ENCODE measurements around the gene CD3D. TPM values are rescaled to one million over a fixed set of nuclear protein-coding genes. Genes with fewer than 3 reads are reported as not detected.

Gene CD3D
- not detected for total RNA-seq

DNA sequence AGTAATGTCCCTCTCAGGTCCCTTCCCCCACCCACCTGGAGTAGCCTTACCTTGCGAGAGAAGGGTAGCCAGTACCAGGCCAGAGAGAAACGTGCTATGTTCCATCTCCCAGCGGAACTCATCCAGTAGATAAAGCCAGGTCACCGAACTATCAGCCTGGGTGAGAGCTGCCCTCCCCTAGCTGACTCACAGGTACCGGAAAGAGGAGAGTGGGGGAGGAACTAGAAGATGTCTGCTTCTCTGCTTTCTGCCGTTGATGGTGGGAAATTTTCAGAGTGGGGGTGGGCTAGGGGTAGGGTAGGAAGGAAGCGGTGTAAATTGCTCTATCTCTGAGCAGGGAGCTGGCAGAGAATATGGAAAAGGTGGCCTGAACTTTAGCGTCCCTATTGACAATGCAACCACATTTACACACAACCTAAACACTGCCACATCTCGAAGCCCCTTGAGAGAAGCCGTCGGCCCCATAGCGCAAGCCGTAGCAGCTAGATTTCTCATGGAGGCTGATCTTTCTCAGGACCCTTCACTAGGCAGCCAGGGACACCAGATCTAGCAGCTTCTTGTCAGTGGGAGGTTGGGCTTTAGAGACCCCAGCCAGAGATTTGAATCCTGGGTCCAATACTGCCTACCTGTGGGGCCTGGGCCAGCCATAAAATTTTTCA lies at the start of gene CD3D:
Gene CD3D, minus strand, starts transcription at position 203 of the 659 bp plus-strand sequence. Its CDS starts 98 bp downstream, at position 105.
- FAIRE-seq (no peak), DNase-seq (ENCODE audit: low spot score in 2 of 2) (no peak)

DNA sequence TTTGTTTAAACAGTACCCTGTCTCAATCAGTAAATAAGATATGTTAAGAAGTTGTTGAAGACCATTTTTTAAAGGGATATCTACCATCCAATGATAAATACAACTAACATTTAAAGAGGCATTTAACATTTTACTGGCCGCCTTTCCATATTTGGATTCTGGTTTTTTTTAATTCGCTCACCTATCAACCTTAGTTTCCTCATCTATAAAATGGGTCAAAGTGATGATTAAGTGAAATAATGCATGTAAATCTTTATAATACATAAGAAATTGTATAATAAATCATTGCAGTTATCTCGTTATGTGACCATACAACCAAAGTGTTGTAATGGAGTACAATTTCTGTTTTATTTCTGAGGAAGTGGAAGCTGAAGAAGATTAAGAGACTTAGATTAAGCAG lies 41.2 kb upstream of the CD3D start:
- FAIRE-seq (no peak), DNase-seq (ENCODE audit: low spot score in 2 of 2) (no peak)

DNA sequence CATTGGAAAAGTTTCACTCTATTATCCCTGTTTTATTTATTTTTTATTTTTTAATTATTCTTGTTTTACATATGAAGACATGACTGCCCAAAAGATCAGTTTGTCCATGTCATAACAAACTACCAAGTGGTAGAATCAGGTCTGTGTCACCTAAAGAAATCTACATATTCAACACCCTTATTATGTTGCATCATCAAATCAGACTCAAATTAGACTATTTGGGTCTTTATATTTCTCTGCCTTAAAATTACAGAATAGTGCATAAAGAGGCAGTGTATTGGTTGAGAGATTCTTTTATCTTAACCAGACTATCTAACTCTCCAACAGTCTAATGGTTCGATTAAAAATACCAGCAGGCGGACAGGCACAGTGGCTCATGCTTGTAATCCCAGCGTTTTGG lies 40.4 kb upstream of the CD3D start:
- FAIRE-seq (no peak), DNase-seq (ENCODE audit: low spot score in 2 of 2) (no peak)

DNA sequence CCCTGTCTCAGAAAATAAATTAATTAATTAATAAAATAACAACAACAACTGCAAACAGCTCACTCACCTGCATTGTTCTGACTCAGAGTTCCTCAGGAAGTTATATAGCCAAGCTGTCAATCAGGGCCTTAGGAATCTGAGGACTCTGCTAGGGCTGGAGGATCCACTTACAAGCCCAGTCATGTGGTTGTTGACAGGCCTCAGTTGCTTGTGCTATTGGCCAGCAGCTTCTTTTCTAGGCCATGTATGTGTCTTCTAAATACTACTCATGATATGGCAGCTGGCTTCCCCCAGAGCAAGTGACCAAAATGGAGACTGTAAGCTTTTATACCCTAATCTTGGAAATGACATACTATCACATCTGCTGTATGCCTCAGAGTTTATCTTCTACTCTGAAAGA lies 38.1 kb upstream of the CD3D start:
- no peak for FAIRE-seq
- no peak for DNase-seq (ENCODE audit: low spot score in 2 of 2)

DNA sequence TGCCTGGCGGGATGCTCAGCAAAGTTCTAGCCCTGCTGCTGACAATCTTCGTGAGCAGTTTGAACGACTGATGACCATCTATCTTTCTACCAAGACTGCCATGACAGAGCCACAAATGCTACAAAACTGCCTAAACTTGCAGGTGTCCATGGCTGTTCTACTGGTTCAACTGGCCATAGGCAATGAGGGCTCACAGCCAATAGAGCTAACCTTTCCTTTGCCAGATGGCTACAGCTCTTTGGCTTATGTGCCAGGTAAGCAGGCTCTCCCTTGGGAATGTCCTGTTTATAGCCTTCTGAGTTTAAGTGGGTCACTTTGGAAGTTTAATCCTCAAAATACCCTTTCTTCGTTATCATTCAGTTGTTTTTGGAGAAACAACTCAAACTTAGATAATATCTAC lies 37.0 kb upstream of the CD3D start:
- no peak for DNase-seq (ENCODE audit: low spot score in 2 of 2)
- FAIRE-seq: no peak

DNA sequence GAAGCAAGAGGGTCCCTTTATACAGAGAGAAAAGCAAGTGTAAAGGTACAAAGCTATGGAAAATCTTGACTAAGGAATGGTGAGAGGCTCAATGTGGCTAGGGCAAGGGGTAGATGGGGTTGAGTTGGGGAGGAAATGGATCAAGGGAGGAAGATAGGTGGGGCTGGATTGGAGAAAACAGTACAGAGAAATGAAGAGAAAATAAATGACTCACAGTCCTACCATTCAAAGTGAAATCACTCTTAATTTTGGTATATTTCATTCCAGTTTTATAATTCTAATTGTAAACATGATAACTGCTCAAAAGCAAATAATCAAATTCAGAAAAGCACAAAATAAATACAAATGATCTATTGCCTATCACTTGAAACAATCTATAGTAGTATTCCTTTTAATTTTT lies 33.5 kb upstream of the CD3D start:
- FAIRE-seq: no peak
- no peak for DNase-seq (ENCODE audit: low spot score in 2 of 2)

DNA sequence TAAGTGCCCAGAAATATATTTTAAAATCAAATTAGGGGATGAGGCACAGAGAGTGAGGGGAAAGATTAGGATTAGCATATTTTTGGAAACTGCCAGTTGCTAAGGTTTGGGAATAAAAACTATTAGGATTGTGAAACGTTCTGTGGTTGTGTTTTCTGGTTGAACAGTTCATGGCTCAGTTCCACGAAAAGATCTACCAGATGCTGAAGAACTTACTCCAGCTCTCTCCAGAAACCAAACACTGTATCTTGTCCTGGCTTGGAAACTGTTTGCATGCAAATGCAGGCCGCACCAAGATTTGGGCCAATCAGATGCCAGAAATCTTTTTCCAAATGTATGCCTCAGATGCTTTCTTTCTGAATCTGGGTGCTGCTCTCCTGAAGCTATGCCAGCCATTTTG lies 32.2 kb upstream of the CD3D start:
- DNase-seq (ENCODE audit: low spot score in 2 of 2): no peak
- FAIRE-seq: no peak

DNA sequence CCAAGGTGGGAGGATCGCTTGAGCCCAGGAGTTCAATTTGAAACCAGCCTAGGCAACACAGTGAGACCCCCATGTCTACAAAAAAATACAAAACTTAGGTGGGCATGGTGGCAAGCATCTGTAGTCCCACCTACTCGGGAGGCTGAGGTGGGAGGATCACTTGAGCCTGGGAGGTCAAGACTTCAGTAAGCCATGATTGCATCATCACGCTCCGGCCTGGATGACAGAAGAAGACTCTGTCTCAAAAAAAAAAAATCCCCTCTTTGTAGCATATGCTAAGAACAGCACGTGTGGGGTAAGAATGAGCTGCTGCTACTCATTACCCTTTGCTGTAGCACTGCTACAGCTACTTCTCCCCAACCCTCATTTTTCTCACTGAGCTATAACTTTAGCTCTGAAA lies 31.4 kb upstream of the CD3D start:
- FAIRE-seq (no peak), DNase-seq (ENCODE audit: low spot score in 2 of 2) (no peak)

DNA sequence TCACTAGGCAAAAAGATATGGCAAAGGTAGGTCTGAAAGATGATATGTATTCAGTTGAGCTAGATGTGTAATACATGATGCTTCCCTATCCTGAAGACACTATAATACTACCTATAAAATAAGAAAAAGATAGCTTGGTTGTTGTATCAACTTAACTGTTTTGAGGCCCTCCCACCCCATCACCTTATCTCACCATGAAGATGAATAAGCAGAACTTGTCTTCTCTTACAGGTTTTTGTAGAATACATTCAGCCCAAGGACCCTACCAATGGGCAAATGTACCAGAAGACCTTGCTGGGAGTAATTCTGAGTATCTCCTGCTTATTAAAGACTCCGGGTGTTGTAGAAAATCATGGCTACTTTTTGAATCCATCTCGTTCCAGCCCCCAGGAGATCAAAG lies 30.8 kb upstream of the CD3D start:
- DNase-seq (ENCODE audit: low spot score in 2 of 2) (no peak), FAIRE-seq (no peak)

DNA sequence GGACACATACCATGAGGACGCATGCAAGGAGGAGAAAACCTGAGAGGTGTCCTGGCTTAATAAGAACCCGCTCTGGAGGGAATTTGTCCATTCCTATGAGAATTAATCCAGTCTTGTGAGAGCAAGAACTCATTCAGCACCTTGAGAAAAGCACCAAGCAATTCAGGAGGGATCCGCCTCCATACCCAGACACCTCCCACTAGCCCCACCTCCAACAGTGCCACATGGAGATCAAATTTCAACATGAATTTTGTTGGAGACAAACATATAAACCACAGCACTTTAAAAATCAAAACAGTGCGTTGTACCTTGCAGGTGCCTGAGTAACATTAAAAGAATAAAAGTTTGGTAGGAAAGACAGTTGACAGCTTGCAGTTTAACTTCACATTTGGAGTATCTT lies 28.3 kb upstream of the CD3D start:
- DNase-seq (ENCODE audit: low spot score in 2 of 2) (no peak), FAIRE-seq (no peak)

DNA sequence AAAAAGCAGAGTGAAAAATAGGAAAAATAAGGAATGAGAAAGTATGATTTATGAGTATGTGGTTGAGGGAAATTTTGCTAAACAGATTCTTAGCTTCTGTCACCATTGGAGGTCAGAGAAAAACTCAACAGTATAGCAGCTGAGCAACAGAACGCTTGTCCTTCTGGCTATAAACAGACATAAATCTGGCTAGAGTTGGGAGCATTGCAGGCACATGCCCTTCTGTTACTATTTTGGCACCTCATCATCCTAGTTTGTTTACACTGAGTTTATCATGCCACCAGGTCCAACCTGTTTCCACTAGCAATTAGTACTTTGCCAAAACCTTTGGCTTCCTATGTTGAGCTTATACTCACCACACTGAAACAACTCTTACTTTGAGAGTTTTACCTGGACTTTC lies 23.8 kb upstream of the CD3D start:
- FAIRE-seq: no peak

DNA sequence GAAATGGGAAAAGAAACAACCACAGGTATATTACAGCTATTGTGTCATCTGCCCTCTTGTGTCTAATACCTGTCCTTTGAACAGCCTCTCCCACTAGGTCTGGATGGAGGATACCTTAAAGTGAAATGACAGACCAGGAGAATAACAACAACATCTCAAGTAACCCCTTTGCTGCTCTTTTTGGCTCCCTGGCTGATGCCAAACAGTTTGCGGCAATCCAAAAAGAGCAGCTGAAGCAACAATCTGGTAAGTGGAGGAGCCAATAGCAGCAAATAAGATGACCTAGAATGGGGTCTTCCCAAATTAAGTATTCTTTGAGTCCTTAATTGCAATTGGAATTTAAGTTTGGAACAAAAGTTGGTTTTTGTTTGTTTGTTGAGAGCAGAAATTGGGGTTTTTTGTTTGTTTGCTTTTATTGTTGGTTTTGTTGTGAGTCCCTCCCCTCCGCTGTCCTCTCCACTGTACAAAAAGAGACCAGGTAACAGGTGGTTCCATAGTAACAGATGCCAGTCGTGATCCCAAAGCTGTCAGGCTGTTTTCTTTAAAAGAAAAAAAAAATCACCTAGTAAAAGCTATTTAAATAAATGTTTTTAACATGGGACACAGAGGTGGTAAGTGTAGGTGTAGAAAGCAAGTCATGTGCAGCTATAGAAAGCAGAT lies 22.6 kb upstream of the CD3D start:
- no peak for DNase-seq (ENCODE audit: low spot score in 2 of 2)
- FAIRE-seq: no peak

More for the DNA sequence above, 23.8 kb upstream of the CD3D start:
- DNase-seq (ENCODE audit: low spot score in 2 of 2): no peak

DNA sequence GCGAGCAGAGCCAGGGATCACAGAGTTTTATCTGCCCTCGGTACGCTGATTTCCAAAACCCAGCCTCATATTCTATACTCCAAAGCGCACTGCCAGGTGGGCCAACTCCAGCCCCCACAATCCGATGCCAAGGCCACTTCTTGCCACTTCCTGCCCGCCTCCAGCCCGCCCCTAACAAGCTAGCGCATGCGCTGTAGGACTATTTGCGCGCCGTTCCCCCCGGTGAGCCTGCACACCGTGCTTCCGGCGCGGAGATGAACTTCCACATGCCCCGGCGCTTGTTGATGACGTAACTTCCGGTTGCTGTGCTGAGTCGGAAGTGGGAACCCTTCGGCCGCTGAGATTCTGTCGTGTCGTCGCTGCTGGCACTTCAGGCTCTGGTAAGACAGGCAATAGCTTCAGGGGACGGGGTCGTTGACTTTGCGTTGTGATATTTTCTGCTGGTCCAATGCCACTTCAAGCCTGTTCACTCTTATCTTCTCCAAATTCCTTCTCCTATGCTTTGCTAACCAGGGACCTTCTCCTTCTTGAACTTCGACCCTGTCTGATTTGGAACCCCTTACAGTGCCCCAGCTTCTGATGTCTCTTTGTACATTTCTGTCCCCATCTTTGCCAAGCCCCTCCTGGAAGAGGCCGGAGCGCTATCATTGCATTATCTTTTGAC lies 16.9 kb upstream of the CD3D start, which contains the start of gene UBE4A:
Gene UBE4A, plus strand, starts transcription at position 306 of the 664 bp plus-strand sequence. CDS start 5,481 bp downstream, outside the sequence.
- DNase-seq (ENCODE audit: low spot score in 2 of 2) (peak; percentile 57 to 77), FAIRE-seq (no peak)

DNA sequence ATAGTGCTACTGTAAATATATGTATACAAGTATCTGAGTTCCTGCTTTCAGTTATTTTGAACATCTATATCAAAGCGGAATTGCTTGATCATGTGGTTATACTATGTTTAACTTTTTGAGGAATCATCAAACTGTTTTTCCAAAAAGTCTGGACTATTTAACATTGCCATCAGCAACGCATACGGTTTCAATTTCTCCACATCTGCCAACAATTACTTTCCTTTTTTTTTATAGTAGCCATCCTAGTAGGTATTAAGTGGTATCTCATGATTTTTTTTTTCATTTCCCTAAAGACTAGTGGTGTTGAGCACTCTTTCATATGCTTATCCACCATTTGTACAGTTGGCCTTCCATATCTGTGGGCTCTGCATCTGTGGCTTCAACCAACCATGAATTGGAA lies 15.6 kb upstream of the CD3D start:
- FAIRE-seq (no peak), DNase-seq (ENCODE audit: low spot score in 2 of 2) (no peak)

DNA sequence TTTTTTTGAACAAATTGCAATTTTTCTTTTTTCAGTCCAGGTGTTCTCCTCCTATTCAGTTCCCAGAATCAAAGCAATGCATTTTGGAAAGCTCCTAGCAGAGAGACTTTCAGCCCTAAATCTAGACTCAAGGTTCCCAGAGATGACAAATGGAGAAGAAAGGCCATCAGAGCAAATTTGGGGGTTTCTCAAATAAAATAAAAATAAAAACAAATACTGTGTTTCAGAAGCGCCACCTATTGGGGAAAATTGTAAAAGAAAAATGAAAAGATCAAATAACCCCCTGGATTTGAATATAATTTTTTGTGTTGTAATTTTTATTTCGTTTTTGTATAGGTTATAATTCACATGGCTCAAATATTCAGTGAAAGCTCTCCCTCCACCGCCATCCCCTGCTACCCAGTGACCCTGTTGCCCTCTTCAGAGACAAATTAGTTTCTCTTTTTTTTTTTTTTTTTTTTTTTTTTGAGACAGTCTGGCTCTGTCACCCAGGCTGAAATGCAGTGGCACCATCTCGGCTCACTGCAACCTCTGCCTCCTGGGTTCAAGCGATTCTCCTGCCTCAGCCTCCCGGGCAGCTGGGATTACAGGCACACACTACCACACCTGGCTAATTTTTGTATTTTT lies 10.7 kb upstream of the CD3D start:
- FAIRE-seq (peak; percentile 57), DNase-seq (ENCODE audit: low spot score in 2 of 2) (no peak)

DNA sequence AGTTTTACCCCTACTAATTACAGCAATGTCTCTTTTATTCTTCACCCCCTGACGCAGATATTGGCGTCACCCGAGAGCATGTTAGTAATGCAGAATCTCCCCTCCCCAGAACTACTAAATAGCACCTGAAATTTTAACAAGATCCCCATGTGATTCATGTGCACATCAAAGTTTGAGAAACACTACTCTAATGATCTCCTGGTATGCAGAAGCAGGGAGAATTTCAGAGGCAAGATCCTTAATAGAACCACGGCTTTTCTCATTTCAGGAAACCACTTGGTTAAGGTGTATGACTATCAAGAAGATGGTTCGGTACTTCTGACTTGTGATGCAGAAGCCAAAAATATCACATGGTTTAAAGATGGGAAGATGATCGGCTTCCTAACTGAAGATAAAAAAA lies 7.0 kb upstream of the CD3D start:
- FAIRE-seq (no peak), DNase-seq (ENCODE audit: low spot score in 2 of 2) (no peak)

DNA sequence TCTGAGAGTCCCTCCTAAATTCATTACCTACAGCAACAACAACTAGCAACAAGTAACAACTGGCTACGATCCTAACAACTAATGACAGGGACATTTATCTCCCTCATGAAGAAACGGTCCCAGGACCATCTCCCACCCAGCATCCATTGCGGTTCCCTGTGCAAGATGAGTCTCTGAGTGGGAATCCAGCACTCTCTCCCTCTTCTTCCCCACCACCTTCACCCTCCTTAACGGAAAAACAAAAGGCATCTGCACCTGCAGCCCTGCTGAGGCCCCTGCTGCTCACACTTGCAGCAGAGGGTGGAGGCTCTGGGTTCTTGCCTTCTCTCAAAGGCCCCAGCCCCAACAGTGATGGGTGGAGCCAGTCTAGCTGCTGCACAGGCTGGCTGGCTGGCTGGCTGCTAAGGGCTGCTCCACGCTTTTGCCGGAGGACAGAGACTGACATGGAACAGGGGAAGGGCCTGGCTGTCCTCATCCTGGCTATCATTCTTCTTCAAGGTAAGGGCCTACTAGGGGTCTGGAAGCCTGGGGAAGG lies 1.5 kb upstream of the CD3D start, which contains the start of gene CD3G:
Gene CD3G, plus strand, starts transcription at position 364 of the 535 bp plus-strand sequence. Its CDS starts 80 bp downstream, at position 444.
- FAIRE-seq: no peak
- DNase-seq (ENCODE audit: low spot score in 2 of 2): no peak

DNA sequence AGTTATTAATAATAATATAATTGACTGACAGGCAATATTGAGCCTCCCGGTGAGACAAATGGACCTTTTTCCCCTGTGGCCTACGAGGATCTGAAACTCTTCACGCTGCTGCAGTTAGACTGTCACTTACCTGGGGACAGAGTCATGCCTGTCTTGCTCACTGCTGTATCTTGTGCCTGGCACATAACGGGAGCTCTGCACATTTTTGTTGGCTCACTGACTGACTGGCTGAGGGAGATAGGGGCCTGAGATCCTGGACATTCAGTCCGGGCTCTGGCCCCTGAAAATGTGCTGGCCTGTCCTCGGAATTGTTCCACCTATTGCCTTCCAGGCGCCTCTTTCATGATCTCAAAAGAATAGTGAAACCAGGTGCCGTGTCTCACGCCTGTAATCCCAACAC lies 743 bp upstream of the CD3D start:
- FAIRE-seq (no peak), DNase-seq (ENCODE audit: low spot score in 2 of 2) (no peak)

DNA sequence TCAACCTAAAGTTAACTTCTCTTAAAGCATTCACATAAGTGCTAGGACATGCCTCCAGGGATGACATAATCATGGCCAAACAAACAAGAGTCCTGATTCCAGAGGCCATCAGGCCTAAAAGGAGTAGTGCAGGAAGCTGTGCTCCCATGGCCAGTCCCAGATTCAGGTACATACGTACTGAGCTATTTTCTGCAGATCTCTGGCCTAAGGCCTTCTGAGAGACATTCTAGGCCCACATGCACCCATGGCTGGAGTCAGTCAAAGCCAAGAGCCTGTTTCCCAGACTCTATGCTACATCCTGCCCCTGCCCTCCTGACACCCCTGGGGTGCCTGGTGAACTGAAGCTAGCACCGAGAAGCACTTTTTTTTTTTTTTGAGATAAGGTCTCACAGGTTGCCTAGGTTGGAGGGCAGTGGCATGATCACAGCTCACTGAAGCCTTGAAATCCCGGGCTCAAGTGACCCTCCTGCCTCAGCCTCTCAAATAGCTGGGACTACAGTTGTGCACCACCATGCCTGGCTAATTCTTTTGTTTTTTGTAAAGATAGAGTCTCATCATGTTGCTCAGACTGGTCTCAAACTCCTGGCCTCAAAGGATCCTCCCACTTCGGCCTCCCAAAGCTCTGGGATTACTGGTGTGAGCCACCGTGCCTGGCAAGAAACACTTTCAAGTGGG lies 553 bp downstream of the CD3D start:
- DNase-seq (ENCODE audit: low spot score in 2 of 2) (no peak), FAIRE-seq (no peak)

DNA sequence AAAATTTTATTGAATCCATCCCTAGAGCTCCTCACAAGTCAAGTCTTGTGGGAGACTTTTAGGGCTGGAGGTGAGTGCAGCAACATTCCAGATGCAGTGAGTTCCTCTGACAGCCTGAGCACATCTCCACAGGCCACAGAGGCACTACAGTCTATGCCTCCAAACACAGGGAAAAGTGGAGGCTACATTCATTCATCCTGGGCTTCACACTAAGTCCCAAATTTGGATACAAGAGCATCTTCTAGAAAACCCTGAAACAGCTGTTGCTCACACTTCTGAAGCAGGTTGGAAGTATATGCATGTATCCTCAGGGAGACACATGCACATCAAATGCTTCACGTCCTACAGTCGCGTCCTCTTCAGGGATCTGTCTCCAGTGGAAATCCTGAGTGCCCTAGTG lies 1.2 kb downstream of the CD3D start:
- DNase-seq (ENCODE audit: low spot score in 2 of 2) (no peak), FAIRE-seq (no peak)

Measured in frontal cortex (tissue), 4 donors.